Hematopoietic multipotent progenitor cell treated with erythropoietin and hydrocortisone succinate and interleukin-3 and kit ligand, for 4 days (in vitro differentiated cells): Measurements from ENCODE around the gene ACOX3.
"Not testable (repeated sequence)": the region's sequence is repeated elsewhere in the genome, so short reads cannot be mapped to it uniquely, and the experiment has no call there.

ENCODE experiments used
- DNase-seq: peaks from one replicate; pipeline ENCODE4 v3.0.0-alpha.2; 2015

The ACOX3 gene

DNA sequence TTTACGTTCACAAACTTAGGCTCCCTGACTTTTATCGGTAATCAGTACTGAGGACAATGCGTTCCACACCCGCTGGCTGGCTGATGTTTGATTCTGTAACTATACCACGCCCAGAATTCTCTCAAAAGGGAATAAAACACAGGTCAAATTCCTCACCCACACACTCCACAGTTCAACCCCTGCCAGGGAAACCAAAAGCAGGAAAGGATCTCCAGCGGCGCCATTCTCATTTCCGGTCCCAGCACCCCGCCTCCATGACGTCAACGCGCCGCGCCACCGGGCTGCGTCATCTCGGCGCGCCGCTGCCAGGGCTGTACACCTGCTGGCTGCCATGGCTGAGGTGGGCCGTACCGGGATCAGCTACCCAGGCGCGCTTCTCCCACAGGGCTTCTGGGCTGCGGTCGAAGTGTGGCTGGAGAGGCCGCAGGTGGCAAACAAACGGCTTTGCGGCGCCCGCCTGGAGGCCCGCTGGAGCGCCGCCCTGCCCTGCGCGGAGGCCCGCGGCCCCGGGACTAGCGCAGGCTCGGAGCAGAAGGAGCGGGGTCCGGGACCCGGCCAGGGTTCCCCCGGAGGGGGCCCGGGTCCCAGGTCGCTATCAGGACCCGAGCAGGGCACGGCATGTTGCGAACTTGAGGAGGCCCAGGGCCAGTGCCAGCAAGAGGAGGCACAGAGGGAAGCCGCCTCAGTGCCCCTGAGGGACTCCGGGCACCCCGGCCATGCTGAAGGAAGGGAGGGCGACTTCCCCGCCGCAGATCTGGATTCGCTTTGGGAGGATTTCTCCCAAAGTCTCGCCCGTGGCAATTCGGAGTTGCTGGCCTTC, at the start of gene ACOX3, which contains the start of gene TRMT44:
ACOX3 (minus strand) TSS at position 232 of the 820 bp plus-strand sequence. CDS start 24,202 bp downstream, outside the sequence.
TRMT44 (plus strand) TSS at position 286 of the 820 bp plus-strand sequence; CDS start at position 332, 46 bp downstream.
- peak; percentile 92 for DNase-seq

DNA sequence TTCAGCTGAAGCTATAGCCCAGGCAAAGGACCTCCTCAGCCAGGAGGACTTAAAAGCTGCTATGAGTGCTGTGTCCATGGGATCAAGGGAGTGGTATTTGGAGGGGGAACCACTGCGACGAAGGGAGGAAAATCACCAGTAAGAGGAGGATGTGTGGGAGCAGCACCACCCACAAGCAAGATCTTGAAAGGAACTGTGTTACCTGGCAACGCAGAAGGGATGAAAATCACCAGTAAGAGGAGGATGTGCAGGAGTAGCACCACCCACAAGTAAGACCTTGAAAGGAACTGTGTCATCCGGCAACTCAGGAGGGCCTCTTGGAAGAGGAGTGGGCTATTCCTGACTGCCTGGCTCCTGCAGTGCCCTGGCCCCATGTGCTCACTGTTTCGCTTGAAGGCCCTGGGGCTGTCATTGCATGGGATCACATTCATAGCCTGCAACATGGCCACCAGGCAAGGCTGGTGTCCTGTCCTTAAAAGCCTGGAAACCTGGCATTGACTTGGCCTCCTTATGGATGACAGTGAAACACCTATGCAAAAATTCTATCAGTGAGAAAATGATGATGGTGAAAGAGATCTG, 48.4 kb upstream of the ACOX3 start:
- DNase-seq = no peak

DNA sequence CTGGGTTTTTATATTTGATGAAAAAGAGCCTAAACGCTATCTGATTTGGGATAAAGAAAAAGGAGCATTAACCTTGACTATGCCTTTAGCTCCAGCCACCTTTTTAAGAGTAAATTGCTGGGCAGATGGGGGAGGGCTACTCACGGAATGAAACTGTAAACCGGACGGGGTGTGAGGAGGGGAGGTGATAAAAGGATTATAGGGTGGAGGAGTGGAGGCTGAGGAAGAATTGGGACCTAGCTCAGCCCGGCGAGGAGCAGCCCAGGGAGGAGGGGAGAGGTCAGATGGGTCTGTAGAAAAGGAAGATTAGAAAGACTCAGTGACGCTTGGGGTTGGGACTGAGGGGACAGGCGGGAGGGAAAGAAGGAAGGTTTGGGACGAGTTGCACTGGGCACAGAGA, 46.1 kb upstream of the ACOX3 start:
- not testable (repeated sequence) for DNase-seq

DNA sequence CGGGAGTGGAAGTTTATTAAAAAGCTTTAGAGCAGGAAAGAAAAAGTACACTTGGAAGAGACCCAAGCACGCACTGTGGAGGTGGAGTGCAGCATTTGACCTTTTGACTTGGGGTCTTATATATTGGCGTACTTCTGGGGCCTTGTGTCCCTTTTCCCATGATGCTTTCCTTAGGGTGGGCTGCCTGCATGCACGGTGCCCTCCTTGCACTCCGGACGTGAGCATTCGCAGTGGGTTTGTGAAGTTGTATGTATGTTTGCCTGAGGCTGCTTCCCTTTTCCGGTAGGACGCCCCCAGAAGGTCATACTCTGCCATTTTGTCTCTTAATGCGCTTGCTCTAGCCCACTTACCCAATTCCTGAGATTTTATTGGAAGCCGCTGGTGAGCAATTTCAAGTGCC, 39.7 kb upstream of the ACOX3 start:
- no peak for DNase-seq

DNA sequence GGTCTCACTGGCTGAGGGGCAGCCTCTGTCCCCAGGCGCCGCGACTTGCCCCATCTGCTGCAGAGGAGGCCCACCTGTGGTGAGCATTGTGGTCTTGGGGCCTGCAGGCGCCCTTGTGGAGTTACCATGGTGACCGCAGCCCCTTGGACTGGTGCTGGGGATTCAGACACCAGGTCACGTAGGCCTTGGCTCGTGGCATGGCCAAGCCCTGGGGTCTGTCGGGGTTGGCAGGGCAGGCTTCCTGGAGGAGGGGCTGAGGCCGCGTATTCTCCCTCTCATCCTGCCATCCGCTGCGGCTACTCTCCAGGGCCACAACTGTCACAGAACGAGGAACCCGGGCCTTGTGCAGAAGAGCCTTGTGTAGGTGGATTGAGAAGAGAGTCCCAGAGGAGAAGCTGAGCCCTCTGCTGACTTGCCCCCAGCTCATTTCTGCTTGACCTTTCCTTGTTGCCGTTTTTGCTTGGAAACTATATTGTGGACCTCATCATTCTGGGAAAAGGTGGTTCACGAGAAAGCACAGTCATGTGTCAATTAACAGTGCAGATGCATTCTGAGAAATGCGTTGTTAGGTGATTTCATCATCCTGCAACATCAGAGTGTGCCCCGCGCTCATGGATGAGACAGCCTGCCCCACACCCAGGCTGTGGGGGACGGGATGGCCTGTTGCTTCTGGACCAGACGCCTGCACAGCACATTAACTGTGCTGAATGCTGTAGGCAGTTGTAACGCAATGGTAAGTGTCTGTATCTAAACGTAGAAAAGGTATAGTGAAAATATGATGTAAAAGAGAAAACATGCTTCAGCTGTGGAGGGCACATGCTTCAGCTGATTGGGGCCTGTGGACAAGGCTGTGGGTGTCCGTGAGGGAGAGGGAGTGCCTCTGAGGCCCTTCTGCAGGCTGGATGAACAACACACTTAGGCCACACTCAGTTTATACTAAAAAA, 38.5 kb upstream of the ACOX3 start:
- no peak for DNase-seq

DNA sequence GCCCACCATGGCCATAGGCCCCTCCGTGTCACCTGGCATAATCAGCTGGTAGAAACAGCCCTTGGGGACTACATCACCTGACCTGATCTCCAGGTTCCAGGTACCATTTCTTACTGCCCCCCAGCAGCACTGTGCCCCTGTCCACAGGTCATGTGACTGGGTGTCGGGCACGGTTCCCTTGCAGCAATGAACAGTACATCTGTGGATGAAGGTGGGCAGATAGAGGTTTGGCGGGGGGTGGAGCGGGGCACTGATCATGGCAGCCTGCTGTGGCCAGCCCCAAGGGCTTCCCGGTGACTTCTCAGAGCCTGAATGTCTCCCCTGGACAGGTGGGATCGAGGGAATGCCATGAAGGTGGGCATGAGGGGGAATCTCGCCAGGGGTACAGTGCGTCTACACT, 37.8 kb upstream of the ACOX3 start:
- no peak for DNase-seq

DNA sequence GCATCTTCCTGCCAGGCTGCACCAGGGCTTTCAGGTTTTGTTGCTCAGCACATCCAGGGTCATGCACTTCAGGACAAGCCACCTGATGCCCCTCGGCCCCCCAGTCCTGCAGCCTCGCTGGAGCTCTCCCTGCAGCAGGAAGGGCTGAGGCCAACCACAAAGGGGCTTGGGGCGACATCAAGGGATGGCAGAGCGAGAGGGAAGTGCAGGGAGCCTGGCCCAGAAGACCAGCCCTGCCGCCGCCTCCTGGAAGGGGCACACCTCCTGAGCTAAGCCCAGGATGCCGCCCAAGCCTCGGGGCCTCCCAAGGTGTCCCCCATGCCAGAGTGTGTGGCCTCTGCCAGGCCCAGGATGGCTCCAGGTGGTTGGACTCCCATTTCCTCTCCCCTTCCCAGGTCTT, 37.2 kb upstream of the ACOX3 start:
- no peak for DNase-seq

DNA sequence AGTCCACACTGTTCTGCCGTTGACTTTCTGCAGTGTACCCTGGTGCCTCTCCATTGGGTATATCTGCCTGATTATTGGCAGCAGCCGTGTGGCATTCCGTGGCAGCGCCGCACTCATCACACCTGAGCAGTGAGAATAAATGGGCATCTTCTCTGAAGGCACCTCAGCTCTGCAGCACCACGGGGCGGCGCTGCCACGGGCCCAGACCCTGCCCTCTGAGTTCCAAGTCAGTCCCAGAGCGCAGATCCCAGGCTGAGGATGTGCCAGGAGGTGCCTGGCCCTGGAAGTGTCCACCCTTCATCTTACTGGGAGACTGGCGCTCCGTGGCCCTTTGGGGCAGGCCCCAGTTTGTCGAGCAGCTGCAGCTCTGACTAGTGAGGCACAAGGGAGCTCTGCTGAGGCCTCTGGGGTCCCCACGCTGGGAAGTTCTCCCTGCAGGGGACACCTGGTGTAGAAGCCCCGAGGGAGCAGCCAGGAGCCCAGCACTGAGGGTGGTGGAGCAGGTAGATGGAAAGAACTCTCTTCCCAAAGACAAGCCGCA, 36.6 kb upstream of the ACOX3 start:
- DNase-seq = no peak

DNA sequence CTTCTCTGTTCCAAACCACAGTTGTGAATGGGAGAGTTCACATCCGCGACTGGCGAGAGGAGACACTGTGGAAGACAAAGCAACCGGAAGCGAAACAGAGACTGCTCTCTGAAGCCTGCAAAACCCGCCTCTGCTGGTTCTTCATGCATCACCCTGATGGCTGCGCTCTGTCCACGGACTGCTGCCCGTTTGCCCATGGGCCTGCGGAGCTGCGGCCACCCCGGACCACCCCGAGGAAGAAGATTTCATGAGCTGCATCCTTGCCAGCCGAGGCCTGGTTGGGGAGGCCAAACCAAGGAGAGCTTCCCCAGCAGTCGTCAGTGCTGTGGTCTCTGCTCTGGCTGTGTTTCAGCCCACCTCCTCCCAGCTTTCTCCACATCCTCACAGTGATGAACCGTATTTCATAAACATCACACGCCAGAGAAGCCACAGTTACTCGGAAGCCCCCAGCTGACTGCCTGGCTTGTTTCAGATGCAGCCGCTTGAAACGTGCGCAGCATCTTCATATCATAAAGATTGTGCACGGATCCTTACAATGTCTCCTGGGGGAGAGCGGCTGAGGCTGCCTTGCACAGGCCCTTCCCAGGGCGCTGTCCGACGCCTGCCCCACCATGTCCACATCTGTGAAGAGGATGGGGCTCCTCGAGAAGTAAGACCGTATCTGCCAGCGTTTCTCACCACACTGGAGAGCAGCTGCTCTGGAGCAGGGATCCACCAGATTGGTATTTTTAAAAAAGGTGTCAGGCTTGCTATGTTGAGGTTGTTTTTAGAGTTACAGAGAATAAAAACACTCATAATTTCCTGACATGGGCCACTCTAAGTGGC, 35.4 kb upstream of the ACOX3 start:
- DNase-seq = no peak

DNA sequence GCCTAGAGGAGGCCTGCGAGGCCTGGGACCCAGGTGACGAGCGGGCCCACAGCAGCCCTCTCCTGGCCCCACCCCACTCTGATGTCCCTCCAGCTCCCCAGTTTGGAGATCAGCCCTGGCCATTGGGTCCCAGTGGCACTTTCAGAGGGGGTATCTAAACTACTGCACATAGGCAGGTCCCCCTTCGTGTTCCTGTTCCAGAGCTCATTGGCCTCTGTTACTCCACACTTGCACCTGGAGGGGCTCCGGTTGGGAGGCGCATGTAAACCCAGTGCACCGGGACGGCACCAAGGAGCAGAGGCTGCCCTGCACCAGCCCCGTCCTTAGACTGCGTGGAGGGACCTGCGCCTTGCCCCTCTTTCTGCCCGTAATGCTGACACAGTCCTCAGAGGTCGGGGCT, 34.3 kb upstream of the ACOX3 start:
- DNase-seq = no peak

DNA sequence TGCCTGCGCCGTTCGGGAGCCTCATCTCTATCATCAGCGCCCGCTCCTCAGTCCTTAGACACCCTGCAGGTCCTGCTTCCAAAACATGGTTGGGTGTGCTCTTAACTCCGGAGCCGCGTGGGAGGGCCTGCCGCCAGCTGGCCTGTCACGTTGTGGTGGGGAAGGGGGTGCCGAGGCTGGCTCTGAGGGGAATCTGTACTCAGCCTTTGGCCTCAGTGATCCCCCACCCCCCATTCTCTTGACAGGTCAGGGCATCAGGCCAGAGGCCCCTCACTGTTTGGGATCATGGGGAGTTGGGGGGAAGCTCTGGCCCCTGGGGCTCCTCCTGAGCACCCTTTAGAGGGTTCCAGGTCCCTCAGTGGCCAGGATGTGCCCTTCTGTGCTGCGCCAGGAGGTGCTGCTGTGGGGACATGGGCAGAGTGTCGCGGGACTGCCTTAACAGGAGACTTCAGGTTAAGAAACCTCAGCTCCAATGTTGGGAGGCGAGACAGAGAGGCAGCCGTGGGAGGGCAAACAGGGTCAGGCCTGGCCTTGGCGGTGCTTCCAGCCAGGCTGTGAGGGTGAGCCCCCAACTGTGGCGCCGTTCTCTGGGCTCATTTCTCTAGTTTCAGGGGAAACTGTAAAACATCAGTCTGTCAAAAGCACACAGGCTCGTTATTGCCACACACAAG, 33.5 kb upstream of the ACOX3 start:
- no peak for DNase-seq

DNA sequence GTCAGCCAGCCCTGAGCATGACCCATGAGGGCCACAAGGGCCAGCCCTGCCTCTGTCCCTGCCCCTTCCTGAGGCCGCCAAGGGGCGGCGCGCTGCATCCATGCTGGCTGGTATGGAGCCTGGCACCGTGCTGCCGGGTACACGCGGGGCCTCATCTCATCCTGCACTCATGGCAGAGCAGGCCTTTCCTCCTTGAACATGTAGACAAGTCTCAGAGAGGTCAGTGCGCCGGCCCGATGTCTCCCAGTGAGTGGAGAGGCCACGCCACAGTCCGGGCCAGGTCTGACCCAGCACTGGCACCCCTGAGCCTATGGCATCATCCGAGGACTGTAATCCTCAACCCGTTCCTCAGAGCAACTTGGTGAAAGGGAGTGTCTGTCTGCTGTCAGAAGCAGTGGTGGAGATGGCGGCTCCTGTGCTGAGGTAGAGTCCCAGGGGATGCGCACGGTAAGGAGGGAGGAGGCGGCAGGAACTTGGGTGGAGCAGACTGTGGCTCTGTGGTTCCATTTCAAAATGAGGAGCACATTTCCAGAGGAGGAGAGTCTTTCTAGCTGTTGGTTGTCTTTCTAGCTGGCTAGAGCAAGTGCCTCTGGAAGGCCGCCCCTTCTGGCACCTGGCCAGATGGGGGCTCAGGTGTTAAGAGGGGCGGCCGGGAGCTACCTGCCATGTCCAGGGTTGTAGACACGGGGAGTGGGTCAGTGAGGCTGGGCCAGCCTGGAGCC, 32.8 kb upstream of the ACOX3 start:
- DNase-seq = no peak

DNA sequence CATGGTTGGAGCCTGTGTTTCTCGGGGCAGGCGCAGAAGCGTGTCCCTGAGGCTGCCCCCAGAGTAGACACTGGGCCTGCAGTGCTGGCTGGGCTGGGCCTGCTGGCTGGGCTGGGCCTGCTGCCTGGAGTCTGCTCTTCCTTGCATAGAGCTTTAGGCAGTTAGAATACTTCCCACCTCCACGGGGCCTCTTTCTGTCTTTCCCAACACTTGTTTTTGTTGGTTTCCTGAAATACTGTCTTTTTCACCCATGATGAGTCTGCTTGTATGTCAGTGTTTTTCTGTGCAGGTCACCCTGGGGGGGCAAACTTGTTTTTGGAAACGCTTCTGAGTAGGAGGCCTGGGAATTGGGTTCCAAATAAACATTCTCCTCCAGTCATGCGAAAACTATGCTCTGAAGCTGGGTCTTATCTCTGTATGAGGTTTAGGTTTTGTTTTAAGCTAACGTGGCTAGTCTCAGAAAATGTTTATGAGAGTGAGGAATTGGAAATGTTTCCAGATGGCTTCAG, 32.2 kb upstream of the ACOX3 start:
- DNase-seq = no peak

DNA sequence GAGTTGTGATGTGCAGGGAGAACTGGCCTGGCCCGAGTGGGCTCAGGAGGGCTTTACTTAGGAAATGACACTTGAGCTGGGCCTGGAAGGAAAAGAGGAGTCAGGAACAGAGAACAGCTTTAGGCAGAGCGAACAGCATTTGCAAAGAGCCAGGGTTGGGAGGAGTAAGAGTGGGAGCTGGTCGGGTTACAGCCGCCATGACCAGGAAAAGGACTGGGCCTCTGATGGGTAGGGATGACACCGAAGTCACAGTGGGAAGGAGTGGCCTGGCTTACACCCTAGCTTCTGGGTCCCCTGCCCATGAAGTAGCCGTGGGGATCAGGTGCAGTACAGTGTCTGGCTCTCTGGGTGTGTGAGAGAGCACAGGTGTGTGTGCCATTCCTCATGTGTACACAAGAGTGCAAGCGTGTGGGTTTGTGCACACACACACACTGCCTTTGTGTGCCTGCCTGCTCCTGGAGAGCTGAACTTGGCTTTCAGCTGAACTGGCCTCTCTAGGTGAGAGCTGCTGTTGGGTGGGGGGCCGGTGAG, 31.7 kb upstream of the ACOX3 start:
- DNase-seq = no peak

DNA sequence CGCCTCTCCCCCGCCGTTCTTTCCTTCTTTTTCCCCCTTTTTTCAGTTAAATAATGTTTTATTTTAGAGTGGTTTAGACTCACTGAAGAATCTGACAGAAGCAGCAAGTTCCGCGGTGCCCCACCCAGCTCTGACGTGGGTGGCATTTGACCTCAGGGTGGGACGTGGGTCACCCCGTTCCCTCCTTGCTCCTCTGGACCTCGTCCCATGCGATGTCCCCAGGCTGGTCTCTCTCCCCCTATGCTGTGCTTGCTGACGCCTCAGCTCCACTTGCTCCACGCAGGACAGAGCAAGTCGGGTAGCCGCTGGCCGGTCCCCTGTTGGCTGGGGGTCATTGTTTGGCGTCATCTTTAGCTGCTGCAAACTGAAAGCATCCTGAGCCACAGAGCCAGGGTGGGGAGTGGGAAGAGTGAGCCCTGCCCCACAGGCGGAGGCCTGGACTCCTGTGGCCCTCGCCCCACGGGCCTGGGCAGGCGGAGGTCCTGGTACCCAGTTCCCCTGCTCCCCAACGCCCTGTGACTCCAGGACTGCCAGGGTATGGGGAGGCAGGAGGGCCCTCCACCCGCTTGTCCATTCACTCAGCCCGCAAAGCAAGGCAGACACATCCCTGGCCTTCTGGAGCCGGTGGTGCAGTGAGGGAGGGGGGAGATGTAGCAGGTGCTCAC, 30.8 kb upstream of the ACOX3 start:
- DNase-seq = no peak

DNA sequence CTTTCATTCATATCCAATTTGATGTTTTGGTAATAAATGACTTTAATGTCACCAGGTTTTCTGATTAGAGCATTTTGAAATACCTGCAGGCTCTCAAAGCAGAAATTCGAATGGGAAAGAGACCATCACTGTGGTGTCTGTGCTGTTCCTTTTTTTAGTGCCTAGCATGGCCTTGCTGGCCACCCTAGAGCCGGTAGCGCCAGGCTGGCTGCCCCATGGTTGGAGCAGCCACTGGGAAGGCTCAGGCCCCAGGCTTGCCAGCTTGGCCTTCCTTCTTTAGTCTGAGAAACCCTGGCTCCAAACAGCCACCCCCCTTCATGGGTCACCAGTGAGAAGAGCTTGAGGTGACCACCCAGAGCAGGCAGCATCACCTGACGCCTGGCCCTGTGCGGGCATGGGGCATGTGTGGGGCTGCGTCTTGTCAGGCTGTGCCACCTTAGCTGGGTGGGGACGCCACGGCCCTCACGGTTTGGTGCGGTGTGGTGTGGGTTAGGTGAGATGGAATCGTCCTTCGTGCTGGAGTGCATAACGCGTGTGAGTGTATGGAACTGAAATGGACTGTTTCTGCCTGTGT, 30.0 kb upstream of the ACOX3 start:
- DNase-seq = no peak

DNA sequence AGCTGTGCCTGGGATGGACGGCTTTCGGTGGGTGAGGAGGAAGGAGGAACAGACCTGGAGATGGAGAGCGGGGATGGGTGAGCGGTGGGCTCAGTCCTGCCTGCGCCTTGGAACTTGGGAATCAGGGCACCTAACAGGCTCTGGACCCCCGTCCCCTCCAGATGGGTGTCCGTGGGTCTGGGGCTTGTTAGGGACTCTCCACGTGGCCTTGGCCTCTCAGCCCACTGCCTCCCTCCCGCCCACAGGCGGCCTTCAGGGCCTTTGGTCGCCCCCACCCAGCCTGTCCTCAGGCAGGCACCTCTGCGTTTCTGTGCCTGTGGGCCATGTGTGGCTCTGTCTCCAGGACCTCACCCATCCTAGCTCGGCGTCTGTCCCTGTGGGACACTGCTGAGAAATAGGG, 29.0 kb upstream of the ACOX3 start:
- DNase-seq = no peak

DNA sequence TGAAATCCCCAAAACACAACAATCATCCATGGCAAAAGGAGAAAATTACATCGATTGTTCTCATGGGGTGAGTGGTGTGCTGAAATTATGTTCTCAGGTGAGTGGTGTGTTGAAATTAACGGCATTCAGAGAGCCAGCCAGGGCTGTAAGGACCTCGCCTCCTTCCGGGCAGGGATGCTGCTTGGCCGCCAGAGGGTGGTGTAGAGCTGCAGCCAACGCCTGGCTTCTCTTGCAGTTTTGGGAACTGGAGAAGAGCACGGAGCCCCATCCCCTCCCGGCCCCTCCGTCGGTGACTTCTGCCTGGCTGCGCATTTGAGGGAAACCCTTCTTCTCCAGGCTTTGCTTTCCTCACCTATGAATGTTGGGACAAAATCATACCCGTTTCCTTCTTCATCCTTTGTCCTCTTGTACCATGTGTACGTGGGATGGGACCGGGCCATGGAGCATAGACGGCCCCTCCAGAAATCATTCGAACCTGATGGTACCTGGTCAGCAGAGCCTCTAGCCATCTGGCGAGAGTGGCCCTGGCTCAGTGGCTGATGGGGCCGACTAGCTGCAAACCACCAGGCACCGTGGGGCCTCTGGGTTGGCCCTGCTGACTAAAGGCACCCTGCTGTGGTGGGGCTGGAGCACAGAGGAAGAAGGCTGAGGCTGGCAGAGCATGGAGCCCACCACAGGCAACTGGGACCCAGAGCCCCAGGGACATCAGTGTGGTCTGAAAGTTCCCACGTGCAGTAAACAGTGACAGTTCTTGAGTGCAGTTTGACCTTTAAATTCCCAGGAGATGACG, 28.4 kb upstream of the ACOX3 start:
- peak; percentile 79 for DNase-seq

DNA sequence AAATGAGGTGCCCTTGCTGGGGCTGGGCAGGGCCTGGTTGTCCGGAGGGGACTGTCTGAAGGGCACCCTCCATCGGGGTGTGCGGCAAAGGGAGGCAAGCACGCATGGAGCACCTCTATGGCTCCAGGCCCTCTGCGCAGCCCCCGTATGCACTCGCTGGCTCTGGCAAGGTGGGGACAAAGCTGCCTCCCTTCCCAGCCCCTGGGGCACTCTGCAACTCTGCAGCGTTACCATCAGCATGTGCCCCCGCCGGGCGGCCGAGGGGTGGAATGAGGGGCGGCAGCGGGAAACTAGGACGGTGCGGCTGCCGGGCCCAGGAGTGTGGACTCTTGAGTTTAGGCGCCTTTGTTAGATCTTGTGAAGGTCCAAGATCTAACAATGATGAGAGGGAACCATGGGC, 26.5 kb upstream of the ACOX3 start:
- DNase-seq = no peak
